T-helper 1 cell treated with Interleukin-12 subunit alpha and Interleukin-12 subunit beta and Interleukin-4 antibody, amounts not matched to agents 30 ng/mL and 1 ng/mL, for 36 hours (primary cell): ENCODE measurements around the gene MMP24OS. TPM values are rescaled to one million over a fixed set of nuclear protein-coding genes. Genes with fewer than 3 reads are reported as not detected.

Experiments
- intact Hi-C: fragments of 100-400 bp; cut with micrococcal nuclease; formaldehyde crosslinking; loops from one replicate; pipeline ENCODE4 v1.15.1; 2024
- total RNA-seq: library from RNA; stranded (reverse); gene quantifications from 2 replicates; pipeline ENCODE4 v1.2.3, GENCODE V29; 2022

MMP24OS gene
- total RNA-seq, 1 donor from 2014 or later = 34.0 TPM

DNA sequence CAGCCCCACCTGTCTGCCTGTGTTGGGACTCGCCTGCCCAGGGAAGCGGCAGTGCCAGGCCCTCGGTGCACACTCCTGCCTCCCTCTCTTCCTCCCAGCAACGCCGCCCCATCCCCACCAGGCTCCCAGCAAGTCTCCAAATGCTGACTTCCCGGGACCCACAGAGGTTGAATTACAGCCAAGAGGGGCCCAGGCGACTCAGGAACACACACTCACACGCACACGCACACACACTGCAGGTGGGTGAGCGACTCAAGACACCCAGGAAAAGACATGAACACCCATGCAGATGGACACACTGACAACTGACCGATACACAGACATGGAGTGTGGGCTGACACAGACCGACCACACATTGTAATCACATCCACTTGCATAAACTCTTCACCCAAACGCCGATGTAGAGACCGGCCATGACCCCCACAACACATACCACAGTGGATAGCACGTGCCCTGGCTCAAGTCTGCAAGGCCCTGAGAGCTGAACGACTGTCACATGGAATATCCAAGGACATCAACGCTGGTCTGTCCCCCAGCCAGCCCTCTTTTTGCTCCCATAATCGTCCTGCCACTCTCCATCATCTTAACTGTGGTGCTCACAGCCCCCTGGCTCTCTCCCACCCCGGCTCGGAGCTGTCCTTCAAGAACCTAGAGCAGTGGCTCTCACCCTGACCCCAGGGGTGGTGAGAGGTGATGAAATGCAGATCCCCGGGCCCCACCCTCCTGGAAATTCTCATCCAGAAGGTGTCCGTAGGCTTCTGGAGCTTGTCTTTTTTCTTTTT lies 14.8 kb upstream of the MMP24OS start:
- intact Hi-C loops = no loop called here

DNA sequence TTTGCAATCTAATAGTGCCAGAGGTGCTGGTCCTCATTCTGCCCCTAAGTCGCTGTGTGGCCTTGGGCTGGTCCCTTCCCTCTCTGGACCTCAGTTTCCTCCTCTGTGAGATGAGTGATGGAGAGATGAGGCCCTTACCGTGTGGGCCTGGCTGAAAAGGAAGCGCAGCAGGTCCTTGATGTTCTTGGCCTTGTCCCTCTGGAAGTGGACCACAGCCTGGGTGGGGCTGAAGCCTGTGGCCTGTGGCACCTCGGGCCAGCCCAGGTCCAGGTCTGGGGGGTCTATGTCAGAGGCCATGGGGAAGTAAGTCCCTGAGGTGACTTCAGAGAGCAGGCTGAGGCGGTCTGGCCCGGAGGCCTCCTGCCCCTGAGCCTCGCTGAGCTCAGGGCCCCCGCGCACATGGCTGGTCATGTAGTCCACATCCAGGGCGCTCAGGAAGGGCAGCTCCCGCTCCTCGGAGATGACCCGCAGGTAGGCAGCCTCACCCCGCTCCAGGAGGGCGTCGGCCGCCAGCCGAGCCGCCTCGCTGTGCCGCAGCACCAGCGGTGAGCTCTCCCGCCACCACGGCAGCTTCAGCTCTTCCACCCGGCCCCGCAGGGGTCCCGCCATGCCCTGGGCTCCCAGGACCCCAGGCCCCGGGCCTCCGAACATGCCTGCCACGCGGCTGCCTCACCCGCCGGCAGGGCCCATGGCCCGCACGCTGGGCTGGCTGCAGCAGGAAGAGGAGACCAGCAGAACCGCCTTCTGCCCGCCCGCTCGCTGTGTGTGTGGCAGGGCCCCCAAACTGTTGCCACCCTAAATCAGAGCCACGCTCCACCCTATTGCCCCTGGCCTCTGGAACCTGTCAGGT lies 14.0 kb upstream of the MMP24OS start, which contains the start of gene FAM83C:
Gene FAM83C, minus strand, starts transcription at position 772 of the 850 bp plus-strand sequence. Its CDS starts 121 bp downstream, at position 651.
- intact Hi-C loops = no loop called here

DNA sequence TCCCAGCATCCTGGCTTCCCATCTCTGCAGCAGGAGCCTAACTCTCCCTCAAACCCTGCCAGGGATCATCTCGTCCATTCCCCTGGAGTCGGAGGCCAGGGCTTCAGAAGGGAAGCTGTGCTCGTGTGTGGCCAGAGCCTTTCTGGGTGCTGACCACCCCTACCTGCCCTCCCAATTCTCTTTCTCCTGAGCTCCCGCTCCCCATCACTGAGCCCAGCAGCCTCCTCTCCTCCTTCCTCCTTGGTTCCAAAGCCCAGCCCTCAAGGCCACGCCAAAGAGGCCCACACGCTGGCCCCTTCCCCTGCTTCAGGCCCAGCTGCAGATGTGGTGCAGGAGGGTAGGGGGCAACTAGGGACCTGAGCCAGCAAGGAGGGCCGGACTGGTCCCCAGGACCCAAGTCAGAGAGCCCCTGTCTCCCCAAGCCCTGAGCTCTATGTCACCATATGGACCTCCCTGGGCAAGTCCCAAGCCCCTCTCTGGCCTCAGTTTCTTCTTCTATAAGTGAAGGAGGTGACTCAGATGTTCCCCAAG lies 13.0 kb upstream of the MMP24OS start:
- intact Hi-C loops = no loop called here

DNA sequence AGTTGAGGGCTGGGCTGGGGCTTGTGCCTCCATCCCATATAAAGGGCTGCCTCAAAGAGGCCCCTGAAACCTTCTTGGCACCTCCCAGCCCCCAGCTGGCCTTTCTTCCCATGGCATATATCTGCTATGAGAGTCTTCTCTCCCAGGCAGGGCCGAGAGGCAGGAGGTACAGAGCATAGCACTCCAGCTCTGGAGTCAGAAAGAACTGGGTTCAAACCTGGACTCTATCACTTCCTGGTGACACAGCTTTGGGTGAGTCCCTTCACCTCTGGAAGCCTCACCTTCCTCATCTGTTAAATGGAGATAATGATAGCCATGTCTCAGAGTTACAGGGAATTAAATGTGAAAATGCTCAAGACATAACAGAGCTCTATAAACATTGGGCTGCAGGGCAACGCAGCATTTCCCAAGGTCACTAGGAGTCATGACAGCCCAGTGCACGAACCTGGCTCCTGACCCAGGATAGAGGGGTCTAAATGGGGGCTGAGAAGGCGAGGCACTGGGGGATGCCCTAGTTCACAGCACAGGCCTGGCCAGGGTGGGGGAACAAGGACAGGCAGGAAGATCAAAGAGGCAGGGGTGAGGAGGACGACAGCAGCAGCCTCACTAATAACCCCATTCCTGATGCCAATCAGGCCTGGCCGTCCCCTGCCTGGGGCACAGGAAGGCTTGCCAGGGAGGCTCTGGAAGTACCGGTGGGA lies 12.4 kb upstream of the MMP24OS start:
- intact Hi-C loops = no loop called here

DNA sequence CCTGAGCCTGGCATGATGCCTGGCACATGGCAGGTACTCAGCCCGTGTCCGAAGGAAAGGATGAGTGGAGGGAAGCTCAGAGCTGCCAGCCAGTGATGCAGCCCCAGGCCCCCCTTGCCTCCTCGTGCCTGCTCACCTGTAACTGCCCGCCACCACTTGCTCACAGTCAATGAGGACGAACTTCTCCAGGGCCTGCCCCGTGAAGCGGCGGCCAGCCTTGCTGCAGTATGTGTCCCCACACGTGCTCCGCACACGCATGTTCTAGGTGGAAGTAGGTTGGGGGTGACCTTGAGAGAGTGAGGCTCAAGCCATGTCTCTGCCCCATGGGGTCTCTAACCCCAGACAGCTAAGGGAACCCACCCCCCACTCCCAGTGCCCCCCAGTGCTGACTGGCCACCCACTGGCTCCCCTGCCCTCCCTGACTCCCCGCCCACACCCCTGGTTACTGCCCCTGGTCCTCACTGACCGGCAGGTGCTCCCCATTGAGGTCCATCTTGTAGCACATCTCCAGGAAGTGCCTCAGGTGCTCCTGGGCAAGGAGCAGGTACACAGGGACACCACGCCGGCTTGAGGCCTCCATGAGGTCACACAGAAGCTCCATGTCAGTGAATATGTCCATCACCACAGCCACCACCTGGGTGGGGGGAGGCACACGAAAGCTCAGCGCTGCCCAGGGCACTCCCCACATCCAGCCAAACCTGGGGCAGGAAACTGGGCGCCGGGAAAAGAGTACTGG lies 10.6 kb upstream of the MMP24OS start:
- intact Hi-C loops = loop anchor here (10.0 kb wide), 1 partner anchor 376 kb away; the partner anchor contains the start of genes CPNE1 and RBM12

DNA sequence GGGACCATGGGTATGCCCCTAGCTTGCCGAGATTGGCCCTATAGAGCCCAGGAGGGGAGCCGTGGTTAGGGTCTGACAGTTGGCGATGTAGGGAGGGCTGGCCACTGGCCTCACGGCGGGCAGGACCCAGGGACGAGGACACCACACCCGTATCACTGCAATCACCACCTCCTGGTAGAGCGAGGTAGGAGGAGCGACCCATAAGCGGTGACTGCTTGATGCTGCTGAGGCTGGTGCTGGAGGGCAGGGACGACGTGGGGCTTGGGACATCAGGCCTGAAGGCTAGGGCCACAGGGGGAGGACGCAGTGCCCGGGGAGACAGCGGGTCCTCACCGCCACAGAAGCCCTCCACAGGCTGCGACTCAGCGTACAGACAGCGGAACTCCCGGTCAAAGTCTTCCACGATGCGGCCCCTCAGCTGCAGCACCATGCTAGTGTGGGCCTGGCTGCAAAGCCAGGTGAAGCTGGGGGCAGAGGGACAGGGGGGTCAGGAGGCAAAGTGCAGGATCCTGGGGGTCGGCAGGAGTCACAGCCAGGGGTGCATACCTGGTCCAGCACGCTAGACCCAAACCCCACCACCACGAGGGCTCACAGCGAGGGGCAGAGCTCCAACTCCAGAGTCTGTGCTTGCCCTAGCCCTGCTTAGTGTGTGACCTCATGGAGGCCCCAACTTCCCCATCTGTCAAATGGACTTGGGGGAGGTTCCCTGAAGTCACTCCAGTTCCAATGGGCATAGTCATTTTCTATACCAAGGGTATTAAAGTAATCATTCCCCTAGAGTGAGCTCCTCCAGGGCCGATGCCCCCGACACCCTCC lies 9.8 kb upstream of the MMP24OS start:
- intact Hi-C loops = loop anchor here (10.0 kb wide), 1 partner anchor 377 kb away; the partner anchor contains the start of genes CPNE1 and RBM12

DNA sequence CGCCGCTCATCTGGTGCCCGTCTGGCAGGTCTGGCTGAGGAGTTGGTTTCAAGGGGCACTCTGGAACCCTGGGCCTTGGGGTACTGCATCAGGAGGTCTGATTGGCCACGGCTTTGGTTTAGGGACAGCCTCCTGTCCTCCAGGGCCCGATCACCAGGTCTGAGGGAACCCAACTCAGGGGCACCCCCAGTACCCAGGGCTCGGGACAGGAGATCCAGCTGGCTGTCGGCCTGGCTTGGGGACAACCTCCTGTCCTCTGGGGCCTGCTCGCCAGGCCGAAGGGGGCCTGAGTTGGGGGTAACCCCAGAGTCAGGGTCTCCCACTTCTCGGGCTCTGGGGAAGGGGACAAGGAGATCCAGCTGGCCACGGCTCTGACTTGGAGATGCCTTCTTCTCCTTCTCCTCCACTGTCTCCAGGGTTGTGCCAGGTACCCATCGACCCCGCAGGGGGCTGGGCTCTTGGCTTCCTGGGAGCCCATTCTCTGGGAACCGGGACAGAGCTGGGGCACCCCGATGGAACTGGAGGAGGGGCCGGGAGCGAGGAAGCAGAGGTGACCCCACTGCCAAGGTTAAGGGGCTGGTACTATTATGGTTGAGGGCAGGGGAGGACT lies 9.1 kb upstream of the MMP24OS start:
- intact Hi-C loops = loop anchor here (10.0 kb wide), 1 partner anchor 378 kb away; the partner anchor contains the start of genes CPNE1 and RBM12

DNA sequence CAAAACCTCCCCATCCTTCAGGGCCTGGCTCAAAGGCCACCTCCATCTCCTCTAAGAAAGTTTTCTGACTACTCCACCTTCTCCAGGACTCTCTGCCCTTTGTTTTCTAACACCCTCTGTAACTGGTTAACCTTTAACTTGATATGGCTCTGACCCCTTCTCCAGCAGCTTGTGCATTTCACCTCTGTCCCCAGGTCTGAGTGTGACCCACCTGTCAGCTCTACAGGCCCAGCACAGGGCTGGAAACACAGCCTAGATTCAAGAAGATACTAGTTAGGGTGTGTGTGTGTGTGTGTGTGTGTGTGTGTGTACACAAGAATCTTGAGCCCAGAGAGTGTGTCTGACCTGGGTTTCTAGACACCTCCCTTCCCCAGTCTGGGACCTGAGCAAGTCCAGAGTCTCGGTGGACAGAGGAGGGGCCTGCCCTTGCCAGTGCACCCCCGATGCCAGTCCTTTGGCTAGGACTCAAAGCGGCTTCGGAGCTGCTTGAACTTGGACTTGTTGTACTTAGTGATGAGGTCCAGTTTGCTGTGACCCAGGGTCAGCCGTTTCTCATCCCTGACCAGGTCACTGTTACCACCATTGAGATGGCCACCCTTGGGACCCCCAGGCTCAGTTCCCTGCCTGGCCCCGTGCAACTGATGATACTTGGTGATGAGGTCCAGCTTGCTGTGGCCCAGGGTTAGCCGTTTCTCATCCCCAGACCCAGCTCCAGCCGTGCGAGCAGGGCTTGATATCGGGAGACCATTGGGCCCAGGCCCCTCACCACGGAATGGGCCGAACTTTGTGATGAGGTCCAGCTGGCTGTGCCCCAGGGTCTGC lies 8.4 kb upstream of the MMP24OS start:
- intact Hi-C loops = loop anchor here (10.0 kb wide), 1 partner anchor 379 kb away; the partner anchor contains the start of genes CPNE1 and RBM12

DNA sequence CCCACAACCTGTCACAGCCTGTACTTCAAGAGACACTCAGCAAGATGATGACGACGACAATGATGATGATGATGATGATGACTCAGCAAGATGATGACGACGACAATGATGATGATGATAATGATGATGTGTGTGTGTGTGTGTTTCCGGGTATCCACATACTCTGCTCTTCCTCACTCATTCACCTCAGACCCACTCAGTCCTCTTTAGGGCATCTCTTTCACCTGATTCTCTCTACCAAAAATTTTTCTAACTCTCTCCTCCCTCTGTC lies 7.8 kb upstream of the MMP24OS start:
- intact Hi-C loops = loop anchor here (2.0 to 10.0 kb wide), 2 partner anchors 19 to 379 kb away; partner anchors contain the start of genes CPNE1 and RBM12

DNA sequence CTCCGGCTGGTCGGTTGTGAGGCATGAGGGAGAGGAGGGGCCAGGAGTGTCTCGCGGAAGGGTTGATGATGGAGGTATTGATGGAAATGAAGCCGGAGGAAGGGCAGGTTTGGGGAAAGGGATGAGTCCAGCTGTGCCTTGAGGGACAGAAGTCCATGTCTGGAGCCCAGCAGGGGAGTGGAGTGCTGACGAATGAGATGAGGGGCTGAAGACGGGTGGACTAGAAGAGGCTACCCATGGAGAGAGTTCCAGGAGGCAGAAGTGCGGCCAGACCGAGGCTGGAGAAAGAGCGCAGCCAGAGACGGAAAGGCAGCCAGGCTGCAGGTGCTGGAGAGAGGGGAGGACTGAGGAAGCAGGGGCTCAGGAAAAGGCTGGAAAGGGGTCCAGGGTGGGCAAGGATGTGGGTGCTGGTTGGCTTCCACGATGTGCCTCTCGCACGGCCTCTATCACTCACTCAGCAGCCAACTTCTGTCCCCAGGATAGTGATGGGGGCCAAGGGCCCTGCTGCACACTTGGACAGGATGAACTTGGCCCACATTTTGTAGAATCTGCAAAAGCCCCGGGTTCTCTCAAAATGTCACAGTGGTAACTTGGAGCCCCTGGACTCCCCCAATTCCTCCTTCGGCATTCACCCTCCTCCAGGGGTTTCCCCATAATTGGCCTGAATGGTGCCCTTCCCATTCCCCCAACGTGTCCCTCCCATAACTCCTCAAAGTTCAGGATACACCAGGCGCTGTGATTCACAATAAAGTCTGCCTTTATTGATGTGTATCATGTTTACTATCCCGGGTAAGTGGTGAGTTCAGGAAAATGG lies 7.3 kb upstream of the MMP24OS start:
- intact Hi-C loops = loop anchor here (1.0 to 10.0 kb wide), 7 partner anchors 20 to 667 kb away; partner anchors contain the start of genes ACSS2, CPNE1, ERGIC3 and RBM12

DNA sequence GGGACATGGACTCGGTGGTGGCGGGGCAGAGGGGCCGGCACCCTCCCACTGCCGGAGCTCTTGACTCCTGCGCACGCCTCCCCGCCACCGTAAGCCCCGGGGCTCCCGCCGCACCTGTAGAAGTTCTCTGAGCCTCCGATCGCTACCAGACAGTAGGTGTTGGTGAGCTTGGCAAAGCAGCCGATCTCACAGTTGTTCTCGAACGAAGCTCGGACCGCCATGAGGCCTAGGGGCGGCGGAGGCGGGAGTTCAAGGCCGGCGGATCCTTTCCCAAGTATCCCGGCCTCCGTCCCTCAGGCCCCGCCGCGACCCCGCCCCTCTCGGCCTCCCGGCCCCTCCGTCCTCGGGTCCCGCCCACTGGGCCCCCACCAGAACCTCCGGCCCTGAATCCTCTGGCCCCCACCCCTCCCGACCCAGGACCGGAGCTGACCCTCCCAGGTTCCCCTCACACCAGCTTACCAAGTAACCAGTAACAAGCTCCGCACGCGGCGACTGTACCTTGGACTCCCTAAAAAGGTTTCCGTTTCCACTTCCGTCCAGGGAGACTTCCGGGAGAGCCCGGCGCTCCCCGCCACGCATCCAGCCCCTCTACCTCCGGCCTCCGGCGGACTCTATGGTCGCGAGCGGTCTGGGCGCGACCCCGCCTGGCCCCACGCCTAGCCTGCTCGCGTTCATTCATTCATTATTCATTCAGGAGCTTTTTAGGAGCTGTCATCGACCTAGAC lies 6.5 kb upstream of the MMP24OS start, which contains the start of gene EIF6:
Gene EIF6, minus strand, starts transcription at position 506 of the 725 bp plus-strand sequence. Its CDS starts 285 bp downstream, at position 221.
- intact Hi-C loops = loop anchor here (1.0 to 10.0 kb wide), 7 partner anchors 20 to 668 kb away; partner anchors contain the start of genes ACSS2, CPNE1, ERGIC3 and RBM12

DNA sequence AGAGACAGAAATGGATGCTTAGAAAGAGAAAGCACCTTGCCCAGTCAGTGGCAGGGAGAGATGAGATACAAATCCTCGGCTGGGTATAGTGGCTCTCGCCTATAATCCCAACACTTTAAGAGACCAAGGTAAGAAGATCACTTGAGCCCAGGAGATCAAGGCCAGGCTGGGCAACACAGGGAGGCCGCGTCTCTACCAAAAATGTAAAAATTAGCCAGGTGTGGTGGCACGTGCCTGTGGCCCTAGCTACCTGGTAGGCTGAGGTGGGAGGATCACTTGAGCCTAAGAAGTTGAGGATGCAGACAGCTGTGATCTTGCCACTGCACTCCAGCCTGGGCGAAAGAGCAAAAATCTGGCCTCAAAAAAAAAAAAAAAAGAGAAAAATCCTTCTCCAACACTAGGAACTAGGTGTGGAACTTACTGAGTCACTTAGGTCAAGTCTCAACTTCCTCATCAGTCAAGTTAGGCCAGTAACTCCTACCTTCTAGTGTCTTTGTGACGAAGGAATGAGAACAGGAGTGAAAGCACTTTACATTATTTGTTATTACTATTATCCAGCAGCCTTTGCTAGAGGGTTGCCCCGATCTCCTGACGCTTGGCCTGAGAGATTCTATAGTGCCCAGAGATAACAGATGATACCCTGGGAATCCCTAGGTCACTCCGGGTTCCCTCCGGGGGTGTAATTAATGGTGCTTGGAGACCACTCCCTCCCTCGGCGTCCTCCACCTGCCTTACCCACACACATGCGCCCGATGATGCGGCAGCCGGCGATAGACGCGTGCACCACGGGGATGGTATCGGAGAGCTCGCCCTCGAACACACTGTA lies 5.7 kb upstream of the MMP24OS start:
- intact Hi-C loops = loop anchor here (1.0 to 10.0 kb wide), 7 partner anchors 21 to 669 kb away; partner anchors contain the start of genes ACSS2, CPNE1, ERGIC3 and RBM12

DNA sequence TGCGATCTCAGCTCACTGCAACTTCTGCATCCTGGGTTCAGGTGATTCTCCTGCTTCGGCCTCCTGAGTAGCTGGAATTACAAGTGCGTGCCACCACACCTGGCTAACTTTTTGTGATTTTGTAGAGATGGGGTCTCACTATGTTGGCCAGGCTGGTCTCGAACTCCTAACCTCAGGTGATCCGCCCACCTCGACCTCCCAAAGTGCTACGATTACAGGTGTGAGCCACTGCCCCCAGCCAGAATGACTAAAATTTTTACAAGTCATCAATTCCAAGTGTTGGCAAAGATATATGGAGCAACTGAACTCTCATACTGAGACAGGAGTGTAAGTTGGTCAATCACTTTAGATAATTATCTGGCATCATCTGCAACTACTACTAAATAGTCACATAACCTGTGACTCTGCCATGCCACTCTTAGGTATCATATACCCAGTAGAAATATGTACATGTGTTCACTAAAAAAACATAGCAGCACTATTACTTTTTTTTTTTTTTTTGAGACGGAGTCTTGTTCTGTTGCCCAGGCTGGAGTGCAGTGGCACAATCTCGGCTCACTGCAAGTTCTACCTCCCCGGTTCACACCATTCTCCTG lies 3.7 kb upstream of the MMP24OS start:
- intact Hi-C loops = loop anchor here (5.0 to 10.0 kb wide), 3 partner anchors 261 to 671 kb away; partner anchors contain the start of genes CPNE1, ERGIC3, RBM12 and SCAND1

DNA sequence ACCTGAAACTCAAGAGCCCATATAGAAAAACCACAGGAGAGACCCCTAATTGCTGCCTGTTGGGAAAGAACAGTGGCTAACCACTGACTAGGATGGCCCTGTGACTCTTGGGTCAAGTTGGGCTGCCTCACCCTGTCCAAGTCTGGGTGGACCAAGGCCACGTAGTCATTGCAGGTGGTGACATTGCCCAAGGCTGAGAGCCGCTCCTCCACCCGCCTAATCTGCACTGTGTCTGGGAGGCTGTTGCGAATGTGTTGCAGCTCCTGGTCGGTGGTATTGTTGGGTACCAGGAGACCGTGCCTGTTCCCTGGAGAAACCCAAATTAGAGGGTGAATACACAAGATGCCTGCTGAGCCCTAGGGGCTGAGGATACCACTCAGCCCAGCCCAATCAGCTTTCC lies 2.6 kb upstream of the MMP24OS start:
- intact Hi-C loops = loop anchor here (5.0 to 10.0 kb wide), 3 partner anchors 262 to 672 kb away; partner anchors contain the start of genes CPNE1, ERGIC3, RBM12 and SCAND1
